Ovary (tissue), 9 donors: ENCODE results near the gene BFSP2. TPM values are rescaled to one million over a fixed set of nuclear protein-coding genes. Genes with fewer than 3 reads are reported as not detected.

Source experiments
- DNase-seq, 5 donors: peaks; one replicate each; pipeline ENCODE4 v3.0.0-alpha.2; 2019 to 2020
- H3K27ac ChIP-seq, 2 donors: fragments of 200-600 bp; one replicate each; pipeline versions ENCODE4 v1.5.1 to v1.8.0; 2019 to 2022
- H3K27me3 ChIP-seq: fragments of 200-600 bp; one replicate; pipeline ENCODE4 v1.8.0; 2022
- H3K36me3 ChIP-seq: fragments of 200-600 bp; sonication (generic); one replicate; pipeline ENCODE4 v1.5.1; 2019
- H3K4me1 ChIP-seq: one replicate; pipeline ENCODE4 v1.8.1; 2013; ENCODE audit warnings: mild to moderate bottlenecking, moderate library complexity; ENCODE audit not compliant: insufficient read depth
- H3K4me3 ChIP-seq: fragments of 200-600 bp; sonication (generic); one replicate; pipeline ENCODE4 v1.5.1; 2017
- H3K9me3 ChIP-seq, 2 donors: fragments of 200-600 bp in 1 of 2; sonication (generic) in 1 of 2; one replicate each; pipeline versions ENCODE4 v1.5.1 to v1.8.1; 2013 to 2019; ENCODE audit warnings: mild to moderate bottlenecking in 1 of 2, moderate library complexity in 1 of 2
- EP300 ChIP-seq: sonication (generic); formaldehyde crosslinking; IDR thresholded peaks from one replicate; pipeline ENCODE4 v1.6.1; 2017; ENCODE audit warnings: antibody characterized with exemption
- POLR2A ChIP-seq: fragments of 450-650 bp; IDR thresholded peaks from one replicate; pipeline ENCODE4 v1.6.1; 2017; ENCODE audit warnings: antibody characterized with exemption, mild to moderate bottlenecking, moderate library complexity
- WGBS, 3 donors: extraction: QIAGEN DNeasy Blood & Tissue Kit in 1 of 3; methylation state at CpG; one replicate each; pipeline versions ENCODE4 v1.1.5 to v1.1.7; 2013 to 2017; 5-methylcytosine and 5-hydroxymethylcytosine counted together
- intact Hi-C, 4 donors: fragments of 100-400 bp; cut with DNase I; formaldehyde crosslinking; loops; one replicate each; pipeline versions ENCODE4 v1.11.0 to v1.15.1; 2022 to 2023
- polyA plus RNA-seq, 2 donors: library from polyadenylated mRNA; stranded (reverse); fragments of 200-250 nt in 1 of 2; fragments of 350-450 nt in 1 of 2; fragmentation: Illumina TruSeq in 1 of 2; extraction: RNeasy Lipid Tissue Mini Kit (QIAGEN cat#74804) in 1 of 2; gene quantifications; one replicate each; pipeline ENCODE4 v1.2.3, GENCODE V29; 2013 to 2014
- total RNA-seq, 7 donors: library from RNA; depleted of rRNA in 2 of 7; stranded (reverse); fragments of >200 nt in 2 of 7; fragmentation: NEBNext Ultra II Directional in 3 of 7; extraction: Animal tissue kit (Norgen Biotek cat#: 25700) in 3 of 7; gene quantifications; one replicate each; pipeline versions ENCODE4 v1.1.0 to v1.2.4, GENCODE V29; 2016 to 2023
- TF ChIP-seq, protein P1 (sequence below), 3 donors: fragments of 450-650 bp in 2 of 3; fragments of 200-600 bp in 1 of 3; IDR thresholded peaks; one replicate each; pipeline versions ENCODE4 v1.5.1 to v1.8.0; 2016 to 2022; ENCODE audit warnings: antibody characterized with exemption in 3 of 3, mild to moderate bottlenecking in 1 of 3
- donor health status: DM: no; HTN: no; CAD: no; lungs with moderate emphysema.
- donor health status: DM: no; HTN: no; CAD: no.
- donor health status: Bipolar disorder and iron deficiency.
- donor health status: DM: yes; HTN: yes; CAD: no.
- donor health status: DM: no; HTN: no; CAD: no.
- donor health status: DM: yes; HTN: yes; CAD: no.

Gene BFSP2
- total and polyA plus RNA-seq, 9 donors, result not detected

DNA sequence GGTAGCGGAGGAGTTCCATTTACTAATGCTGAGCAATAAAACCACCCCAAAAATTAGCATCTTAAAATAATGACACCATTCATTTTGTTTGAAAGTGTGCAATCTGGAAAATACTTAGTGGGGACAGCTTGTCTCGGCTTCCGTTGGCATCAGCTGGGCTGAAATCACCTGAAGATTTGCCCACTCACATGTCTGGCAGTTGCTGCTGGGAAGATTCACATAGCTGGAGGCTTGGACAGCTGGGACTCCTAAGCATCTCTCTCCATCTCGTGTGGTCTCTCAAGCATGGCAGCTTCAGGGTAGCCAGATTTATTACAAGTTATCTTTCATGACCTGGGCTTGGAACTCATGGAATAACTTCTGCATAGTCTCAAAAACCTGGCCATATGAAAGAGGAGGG is 38.4 kb upstream of the BFSP2 start:
- no peaks in the 10 kb centered on the region for H3K36me3 ChIP-seq
- H3K27ac ChIP-seq, result no peak overlapping the region
- no peaks in the 10 kb centered on the region for H3K4me1 ChIP-seq
- intact Hi-C loops, result no loop called here
- TF ChIP-seq, protein P1, sequence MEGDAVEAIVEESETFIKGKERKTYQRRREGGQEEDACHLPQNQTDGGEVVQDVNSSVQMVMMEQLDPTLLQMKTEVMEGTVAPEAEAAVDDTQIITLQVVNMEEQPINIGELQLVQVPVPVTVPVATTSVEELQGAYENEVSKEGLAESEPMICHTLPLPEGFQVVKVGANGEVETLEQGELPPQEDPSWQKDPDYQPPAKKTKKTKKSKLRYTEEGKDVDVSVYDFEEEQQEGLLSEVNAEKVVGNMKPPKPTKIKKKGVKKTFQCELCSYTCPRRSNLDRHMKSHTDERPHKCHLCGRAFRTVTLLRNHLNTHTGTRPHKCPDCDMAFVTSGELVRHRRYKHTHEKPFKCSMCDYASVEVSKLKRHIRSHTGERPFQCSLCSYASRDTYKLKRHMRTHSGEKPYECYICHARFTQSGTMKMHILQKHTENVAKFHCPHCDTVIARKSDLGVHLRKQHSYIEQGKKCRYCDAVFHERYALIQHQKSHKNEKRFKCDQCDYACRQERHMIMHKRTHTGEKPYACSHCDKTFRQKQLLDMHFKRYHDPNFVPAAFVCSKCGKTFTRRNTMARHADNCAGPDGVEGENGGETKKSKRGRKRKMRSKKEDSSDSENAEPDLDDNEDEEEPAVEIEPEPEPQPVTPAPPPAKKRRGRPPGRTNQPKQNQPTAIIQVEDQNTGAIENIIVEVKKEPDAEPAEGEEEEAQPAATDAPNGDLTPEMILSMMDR (IDR thresholded peaks at IDR 0.05), result no peak
- TF ChIP-seq POLR2A, result no peak
- no peak for TF ChIP-seq EP300
- H3K4me3 ChIP-seq, result no peak overlapping the region
- no peaks in the 10 kb centered on the region for H3K27me3 ChIP-seq
- H3K9me3 ChIP-seq, result no peaks in the 10 kb centered on the region
- no peak for DNase-seq
- 66 to 69% (median 67%) methylated on average over 4 of the region's 4 CpGs for WGBS, 3 donors

DNA sequence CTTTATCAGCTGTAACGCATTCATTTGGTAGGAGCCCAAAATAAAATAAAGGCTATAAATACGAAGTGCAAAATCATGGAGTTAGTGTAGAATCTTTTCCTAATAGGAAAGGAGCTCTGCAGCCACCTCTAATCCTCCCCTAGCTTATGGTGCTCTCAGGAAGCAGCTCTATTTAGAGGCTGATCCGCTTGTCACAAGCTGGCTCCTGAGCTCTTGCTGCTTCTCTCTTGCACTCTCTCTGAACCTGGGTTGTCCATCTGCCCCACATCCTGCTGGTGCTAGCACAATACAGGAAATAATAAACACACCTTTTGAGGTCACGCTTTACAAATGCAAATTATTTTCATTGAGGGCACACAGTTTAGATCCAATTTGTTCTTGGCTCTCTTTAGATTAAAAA is 37.3 kb upstream of the BFSP2 start:
- Histone ChIP-seq H3K9me3 (no peaks in the 10 kb centered on the region), H3K4me1 (no peaks in the 10 kb centered on the region), H3K36me3 (no peaks in the 10 kb centered on the region), H3K27me3 (no peaks in the 10 kb centered on the region), H3K27ac (no peak overlapping the region), H3K4me3 (no peak overlapping the region)
- DNase-seq, result no peak
- TF ChIP-seq POLR2A, result no peak
- TF ChIP-seq, protein P1 (IDR thresholded peaks at IDR 0.05), result no peak
- TF ChIP-seq EP300, result no peak
- intact Hi-C loops, result no loop called here
- 82 to 84% (median 84%) methylated on average over 4 of the region's 4 CpGs for WGBS, 3 donors

DNA sequence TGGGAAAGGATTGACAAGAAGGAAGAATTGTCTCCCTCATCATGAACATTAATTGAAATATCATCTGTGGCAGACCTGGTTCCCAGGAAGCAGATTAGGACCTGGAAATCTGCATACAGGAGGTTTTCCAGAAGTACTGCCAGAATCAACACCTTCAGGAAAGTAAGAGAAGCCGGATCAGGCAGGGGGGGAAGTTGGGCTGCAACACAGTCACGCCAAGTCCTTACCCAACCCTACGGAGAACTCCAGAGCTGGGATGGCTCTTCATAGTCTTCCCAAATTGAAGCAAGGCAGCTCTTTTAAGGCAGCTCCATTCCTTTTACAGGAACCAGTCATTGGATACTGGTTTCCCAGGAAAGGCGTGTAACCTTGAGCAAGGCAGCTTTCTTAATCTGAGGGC is 35.2 kb upstream of the BFSP2 start:
- H3K4me1 ChIP-seq, result no peaks in the 10 kb centered on the region

DNA sequence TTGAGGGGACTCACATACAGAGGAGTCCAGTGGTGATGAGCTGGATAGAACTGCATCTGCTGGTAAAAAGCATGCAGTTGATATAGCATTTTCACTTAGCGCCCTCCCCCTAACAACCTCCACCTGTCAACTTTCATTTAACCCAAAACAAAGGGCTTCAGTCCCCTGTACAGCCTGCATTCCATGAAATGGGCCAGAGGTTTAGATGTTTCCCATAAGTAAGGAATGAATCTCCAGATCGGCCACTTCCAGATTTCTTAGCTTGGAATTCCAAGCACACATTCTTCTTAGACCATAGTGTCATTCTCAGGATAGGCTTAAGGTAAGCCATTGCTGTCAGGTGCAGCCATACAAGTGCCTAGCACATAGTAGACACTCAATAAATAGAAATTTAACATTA is 32.9 kb upstream of the BFSP2 start:
- TF ChIP-seq POLR2A (no peak), EP300 (no peak)
- TF ChIP-seq, protein P1 (IDR thresholded peaks at IDR 0.05), result no peak
- no peaks in the 10 kb centered on the region for H3K4me1 ChIP-seq
- WGBS, 3 donors, result 92 to 95% (median 95%) methylated on average over 2 of the region's 2 CpGs
- intact Hi-C loops, result no loop called here
- no peaks in the 10 kb centered on the region for H3K9me3 ChIP-seq
- no peak overlapping the region for H3K4me3 ChIP-seq
- no peak for DNase-seq
- H3K36me3 ChIP-seq, result no peaks in the 10 kb centered on the region
- H3K27ac ChIP-seq, result no peak overlapping the region
- no peaks in the 10 kb centered on the region for H3K27me3 ChIP-seq

More for the DNA sequence above, 35.2 kb upstream of the BFSP2 start:
- no peak for DNase-seq
- Histone ChIP-seq H3K27me3 (no peaks in the 10 kb centered on the region), H3K4me3 (no peak overlapping the region), H3K9me3 (no peaks in the 10 kb centered on the region), H3K36me3 (no peaks in the 10 kb centered on the region), H3K27ac (no peak overlapping the region)
- TF ChIP-seq EP300 (no peak), POLR2A (no peak)
- TF ChIP-seq, protein P1 (IDR thresholded peaks at IDR 0.05), result no peak
- 90 to 95% (median 95%) methylated on average over 4 of the region's 4 CpGs for WGBS, 3 donors
- intact Hi-C loops, result no loop called here

DNA sequence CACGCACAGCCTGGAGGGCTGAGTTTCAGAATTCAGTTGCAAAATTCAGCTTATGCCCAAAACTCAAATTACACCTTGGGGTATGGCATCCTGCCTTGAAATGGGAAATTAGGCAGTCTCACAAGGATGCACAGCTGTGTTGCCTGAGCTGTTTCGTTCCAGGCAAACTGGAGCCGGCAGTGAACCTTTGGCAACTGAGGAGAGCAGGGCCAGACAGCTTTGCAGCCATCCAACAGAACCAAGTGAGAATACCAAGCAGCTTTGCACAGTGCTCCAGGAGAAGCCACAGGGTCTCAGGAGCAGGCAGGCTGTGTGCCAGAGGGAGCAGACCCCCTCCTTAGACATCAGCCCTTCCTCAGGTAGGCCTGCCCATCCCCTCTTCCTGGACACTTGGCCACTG is 32.5 kb upstream of the BFSP2 start:
- no peak overlapping the region for H3K4me3 ChIP-seq
- intact Hi-C loops, result no loop called here
- H3K27me3 ChIP-seq, result no peaks in the 10 kb centered on the region
- no peaks in the 10 kb centered on the region for H3K36me3 ChIP-seq
- H3K27ac ChIP-seq, result no peak overlapping the region
- 88 to 92% (median 89%) methylated on average over 3 of the region's 3 CpGs for WGBS, 3 donors
- no peaks in the 10 kb centered on the region for H3K9me3 ChIP-seq
- no peak for TF ChIP-seq EP300
- TF ChIP-seq POLR2A, result no peak
- TF ChIP-seq, protein P1 (IDR thresholded peaks at IDR 0.05), result no peak
- no peaks in the 10 kb centered on the region for H3K4me1 ChIP-seq
- no peak for DNase-seq
